ENCODE measurements around the gene PDZD7. TPM values are rescaled to one million over a fixed set of nuclear protein-coding genes. Genes with fewer than 3 reads are reported as not detected.

Gene PDZD7
- total and polyA plus RNA-seq, 2 of the 8 experiments (the other 6 are each of a cell fraction or from before 2014, with no cell fraction given): 0.88 to 1.6 TPM

DNA sequence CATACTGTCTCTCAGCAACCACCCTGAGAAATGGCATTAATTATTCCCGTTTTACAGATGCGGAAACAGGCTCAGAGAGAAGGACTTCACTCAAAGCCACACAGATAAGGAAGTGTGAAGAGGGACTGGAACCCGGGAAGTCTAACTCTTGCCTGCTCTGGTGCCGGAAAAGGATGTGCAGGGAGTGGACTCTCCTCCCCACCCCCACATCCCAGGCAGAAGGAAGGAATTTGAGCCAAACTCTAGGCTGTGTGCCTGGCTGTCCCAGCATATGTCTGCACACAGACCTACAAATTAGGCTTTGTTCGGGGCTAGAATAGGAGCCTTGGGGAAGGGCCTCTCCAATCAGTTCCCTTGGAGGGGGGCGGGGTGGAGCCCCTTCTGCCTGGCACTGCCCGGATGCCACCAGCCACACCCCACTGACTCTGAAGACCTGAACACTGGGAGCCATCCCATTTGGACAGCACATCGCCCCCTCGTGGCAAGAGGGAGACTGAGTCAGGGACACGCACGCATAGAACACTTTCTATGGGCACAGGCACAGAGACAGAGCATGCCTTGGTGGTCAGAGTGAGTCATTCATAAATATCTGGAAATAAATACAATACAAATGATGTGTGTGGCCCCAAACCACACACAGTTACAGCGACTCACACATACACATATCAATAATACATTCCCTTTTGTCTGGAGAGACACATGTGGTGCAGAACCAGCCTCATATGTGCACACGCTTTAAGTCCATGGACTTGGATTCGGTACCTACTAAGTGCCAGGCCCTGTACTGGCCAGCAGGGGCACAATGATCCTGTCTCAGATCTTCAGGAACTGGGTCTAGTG lies 18.2 kb downstream of the PDZD7 start (continued):
- TF ChIP-seq RFX5 (IDR thresholded peaks at IDR 0.05; ENCODE audit: borderline replicate concordance, low read depth, low read length) (no peak), JUN (IDR thresholded peaks at IDR 0.05; ENCODE audit: low read depth, low read length) (no peak), SAP30 (IDR thresholded peaks at IDR 0.05; ENCODE audit: insufficient read depth, insufficient replicate concordance, low read length) (no peak), POLR2A (IDR thresholded peaks at IDR 0.05; ENCODE audit: control extremely low read depth in 1 of 2, low read depth in 2 of 2, low read length in 2 of 2) (no peak), EZH2 (IDR thresholded peaks at IDR 0.05; ENCODE audit: low read depth, low read length, severe bottlenecking) (no peak), CBX8 (IDR thresholded peaks at IDR 0.05; ENCODE audit: borderline replicate concordance, low read depth, low read length) (no peak), CEBPB (IDR thresholded peaks at IDR 0.05; ENCODE audit: low read depth, low read length) (no peak), BRCA1 (IDR thresholded peaks at IDR 0.05; ENCODE audit: low read depth, low read length) (no peak), TAF1 (IDR thresholded peaks at IDR 0.05; ENCODE audit: low read depth, low read length) (no peak), ZNF274 (IDR thresholded peaks at IDR 0.05; ENCODE audit: borderline replicate concordance, extremely low read depth, low read length) (no peak), CHD1 (IDR thresholded peaks at IDR 0.05; ENCODE audit: low read depth, low read length) (no peak), TCF12 (IDR thresholded peaks at IDR 0.05; ENCODE audit: low read depth, low read length) (no peak), CTBP2 (IDR thresholded peaks at IDR 0.05; ENCODE audit: borderline replicate concordance, insufficient read depth, insufficient read length, low read length) (peak; percentile 69), CBX5 (IDR thresholded peaks at IDR 0.05; ENCODE audit: low read depth, low read length) (no peak), TAF7 (optimal IDR thresholded peaks at IDR 0.05; ENCODE audit: borderline replicate concordance, low read depth, low read length) (no peak), SRF (IDR thresholded peaks at IDR 0.05; ENCODE audit: low read depth, low read length) (no peak), RXRA (IDR thresholded peaks at IDR 0.05; ENCODE audit: insufficient read depth, low read depth, low read length) (no peak), TEAD4 (IDR thresholded peaks at IDR 0.05; ENCODE audit: low read depth, low read length) (no peak; the same call in 1 of the 2 replicates), SIN3A (conservative IDR thresholded peaks at IDR 0.05 in 1 of 2, IDR thresholded peaks at IDR 0.05 in 1 of 2; ENCODE audit: low read depth in 1 of 2, low read length in 2 of 2) (0 out of 4 replicates have a peak, but pooled peaks of 1 of the 2 experiments have one; percentile 33), HDAC6 (IDR thresholded peaks at IDR 0.05; ENCODE audit: low read depth, low read length) (no peak), SP2 (IDR thresholded peaks at IDR 0.05; ENCODE audit: low read length) (no peak), CHD2 (IDR thresholded peaks at IDR 0.05; ENCODE audit: low read length) (no peak)
- TF ChIP-seq, protein P1, sequence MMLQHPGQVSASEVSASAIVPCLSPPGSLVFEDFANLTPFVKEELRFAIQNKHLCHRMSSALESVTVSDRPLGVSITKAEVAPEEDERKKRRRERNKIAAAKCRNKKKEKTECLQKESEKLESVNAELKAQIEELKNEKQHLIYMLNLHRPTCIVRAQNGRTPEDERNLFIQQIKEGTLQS (IDR thresholded peaks at IDR 0.05; ENCODE audit: insufficient read depth, low read depth, low read length): no peak
- TF ChIP-seq, protein P2, sequence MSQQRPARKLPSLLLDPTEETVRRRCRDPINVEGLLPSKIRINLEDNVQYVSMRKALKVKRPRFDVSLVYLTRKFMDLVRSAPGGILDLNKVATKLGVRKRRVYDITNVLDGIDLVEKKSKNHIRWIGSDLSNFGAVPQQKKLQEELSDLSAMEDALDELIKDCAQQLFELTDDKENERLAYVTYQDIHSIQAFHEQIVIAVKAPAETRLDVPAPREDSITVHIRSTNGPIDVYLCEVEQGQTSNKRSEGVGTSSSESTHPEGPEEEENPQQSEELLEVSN (IDR thresholded peaks at IDR 0.05): no peak

Measured in H1 (cell line).